ENCODE results near the gene HPCA.

HPCA gene

DNA sequence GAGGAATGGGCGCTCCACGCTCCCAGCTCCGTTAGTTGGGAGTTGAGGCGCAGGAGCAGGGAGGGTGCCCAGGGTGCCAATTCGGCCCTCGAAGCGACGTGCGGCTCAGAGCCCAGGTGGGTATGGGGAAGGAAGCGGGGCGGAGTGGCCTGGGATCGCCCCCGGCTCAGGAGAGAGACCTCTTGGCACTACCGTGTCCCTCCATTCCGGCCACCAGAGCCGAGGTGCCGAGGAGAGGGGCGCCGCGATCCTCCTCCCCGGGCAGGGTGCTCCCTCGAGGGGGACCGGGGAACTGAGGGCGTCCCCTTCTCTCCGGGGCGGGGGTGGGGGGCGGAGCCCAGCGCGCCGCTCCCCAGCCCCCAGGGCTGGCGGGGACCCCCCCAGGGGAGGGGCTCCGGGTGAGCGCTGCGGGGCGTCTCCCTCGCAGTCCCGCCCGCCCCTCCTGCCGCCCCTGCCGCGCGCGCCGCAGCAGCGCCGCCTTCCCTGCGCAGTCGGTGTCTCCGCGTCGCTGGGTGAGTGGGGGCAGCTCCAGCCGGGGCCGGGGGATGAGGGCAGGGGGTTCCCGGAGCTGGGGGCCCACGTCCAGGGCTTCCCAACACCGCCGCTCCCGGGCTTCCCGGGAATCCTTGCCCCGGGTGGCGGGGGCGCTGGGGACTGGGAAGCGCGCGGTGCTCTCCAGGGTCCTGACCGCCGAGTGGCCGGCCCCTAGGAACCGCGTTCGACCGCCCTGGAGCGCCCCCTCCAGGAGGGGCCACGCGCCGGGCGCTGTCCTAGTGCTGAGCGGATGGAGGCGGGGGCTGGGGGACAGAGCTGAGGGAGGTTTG is at the start of gene HPCA:
Gene HPCA (plus strand): TSS at position 488 of the 824 bp plus-strand sequence. CDS start 2,408 bp downstream, outside the sequence.
- Mint-ChIP-seq H3K27me3 (peaks cover 91% of the 10 kb centered on the region), H3K27ac (no peak within 1 kb of the TSS), H3K4me1 (ENCODE audit: low read depth) (peaks cover 8% of the 10 kb centered on the region), H3K9me3 (no peaks in the 10 kb centered on the region), H3K36me3 (ENCODE audit: low read depth) (no peaks in the 10 kb centered on the region), H3K4me3 (no peak within 1 kb of the TSS)
- intact Hi-C loops (cut with micrococcal nuclease) = no loop called here

DNA sequence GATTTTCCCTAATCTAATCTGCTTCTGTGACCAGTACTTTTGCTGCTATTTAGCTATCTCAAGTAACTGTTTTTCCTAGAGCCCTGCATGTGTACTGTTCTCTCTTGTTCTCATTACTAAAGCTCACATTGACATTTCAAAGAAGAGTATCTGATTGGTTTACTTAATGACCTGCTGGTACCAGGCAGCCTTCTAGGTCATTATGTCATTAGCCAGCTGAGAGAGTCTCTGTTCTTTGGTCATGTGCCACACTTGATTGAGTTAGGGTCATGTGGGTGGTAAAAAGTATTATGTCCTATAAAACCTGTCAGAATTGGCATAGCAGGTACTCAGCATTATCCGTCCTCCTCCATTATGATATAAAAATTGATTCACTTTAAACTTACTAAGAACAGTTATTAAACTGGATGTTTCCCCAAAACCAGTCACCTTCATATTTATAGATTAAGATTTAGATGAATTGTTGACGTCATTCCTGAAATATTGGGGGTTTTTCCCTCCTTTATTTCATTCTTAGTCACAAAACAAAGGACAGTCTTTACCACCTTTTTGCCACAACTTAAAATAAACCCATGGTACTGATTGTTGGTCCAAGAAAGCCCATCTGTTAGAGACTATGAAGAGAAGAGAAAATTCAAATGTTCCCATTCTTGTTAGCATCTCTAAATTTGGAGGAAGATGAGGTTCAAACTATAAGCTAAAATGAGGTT is 37.8 kb upstream of the HPCA start:
- H3K9me3 Mint-ChIP-seq = no peaks in the 10 kb centered on the region
- no peak overlapping the region for H3K27ac Mint-ChIP-seq
- H3K36me3 Mint-ChIP-seq (ENCODE audit: low read depth) = peaks cover 66% of the 10 kb centered on the region
- no peaks in the 10 kb centered on the region for H3K27me3 Mint-ChIP-seq
- no peaks in the 10 kb centered on the region for H3K4me1 Mint-ChIP-seq (ENCODE audit: low read depth)
- no peak overlapping the region for H3K4me3 Mint-ChIP-seq
- intact Hi-C loops (cut with micrococcal nuclease) = no loop called here

GRCh38 chr1:32855861-32856617 is 30.3 kb upstream of the HPCA start:
- Mint-ChIP-seq H3K27me3 (no peaks in the 10 kb centered on the region), H3K4me3 (no peak overlapping the region), H3K4me1 (ENCODE audit: low read depth) (no peaks in the 10 kb centered on the region), H3K27ac (no peak overlapping the region), H3K9me3 (no peaks in the 10 kb centered on the region), H3K36me3 (ENCODE audit: low read depth) (peaks cover 85% of the 10 kb centered on the region)
- intact Hi-C loops (cut with micrococcal nuclease) = no loop called here

DNA sequence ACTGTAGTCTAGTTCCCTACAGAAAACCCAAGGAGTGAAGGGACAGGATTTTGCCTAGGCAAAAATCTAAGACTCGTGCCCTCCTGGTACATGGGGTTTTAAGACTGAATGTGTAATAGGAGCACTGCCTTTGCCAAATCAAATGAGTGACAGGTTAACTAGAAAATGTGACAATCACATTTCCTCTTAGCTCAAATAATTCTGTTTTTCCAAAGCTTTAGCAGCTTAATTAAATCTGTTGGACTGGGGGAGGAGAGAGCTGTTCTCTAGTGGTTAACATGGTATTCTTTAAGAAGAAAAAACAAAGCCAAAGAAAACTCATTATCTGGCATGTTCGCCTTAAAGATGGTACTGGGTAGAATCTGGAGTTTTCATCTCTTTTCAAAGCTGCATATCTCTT is 28.2 kb upstream of the HPCA start:
- H3K4me1 Mint-ChIP-seq (ENCODE audit: low read depth) = peaks cover 8% of the 10 kb centered on the region
- no peak overlapping the region for H3K4me3 Mint-ChIP-seq
- no peaks in the 10 kb centered on the region for H3K9me3 Mint-ChIP-seq
- intact Hi-C loops (cut with micrococcal nuclease) = no loop called here
- no peaks in the 10 kb centered on the region for H3K27me3 Mint-ChIP-seq
- peaks cover 87% of the 10 kb centered on the region for H3K36me3 Mint-ChIP-seq (ENCODE audit: low read depth)
- no peak overlapping the region for H3K27ac Mint-ChIP-seq

DNA sequence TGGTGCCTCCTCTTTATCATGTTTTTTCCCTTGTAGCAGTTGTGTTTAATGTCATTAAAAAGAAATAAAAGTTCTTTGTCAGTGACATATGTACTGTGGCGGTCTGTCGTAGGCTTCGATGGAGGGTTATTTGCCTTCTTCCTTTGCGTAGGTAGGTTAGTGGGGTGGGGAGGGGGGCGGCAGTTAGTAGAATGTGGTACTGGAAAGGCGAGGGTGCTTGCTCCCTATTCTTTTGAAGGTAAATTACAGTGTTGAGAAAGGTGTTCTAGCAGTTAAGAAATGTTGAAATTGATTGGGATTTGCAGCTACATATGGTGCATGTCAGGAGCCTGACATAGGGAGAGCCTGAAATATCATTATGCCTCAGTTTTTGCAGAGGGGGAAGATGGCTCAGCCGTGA is 27.5 kb upstream of the HPCA start:
- Mint-ChIP-seq H3K4me3 (no peak overlapping the region), H3K27ac (no peak overlapping the region), H3K36me3 (ENCODE audit: low read depth) (peaks cover 86% of the 10 kb centered on the region), H3K27me3 (no peaks in the 10 kb centered on the region), H3K9me3 (no peaks in the 10 kb centered on the region), H3K4me1 (ENCODE audit: low read depth) (peaks cover 8% of the 10 kb centered on the region)
- intact Hi-C loops (cut with micrococcal nuclease) = no loop called here

DNA sequence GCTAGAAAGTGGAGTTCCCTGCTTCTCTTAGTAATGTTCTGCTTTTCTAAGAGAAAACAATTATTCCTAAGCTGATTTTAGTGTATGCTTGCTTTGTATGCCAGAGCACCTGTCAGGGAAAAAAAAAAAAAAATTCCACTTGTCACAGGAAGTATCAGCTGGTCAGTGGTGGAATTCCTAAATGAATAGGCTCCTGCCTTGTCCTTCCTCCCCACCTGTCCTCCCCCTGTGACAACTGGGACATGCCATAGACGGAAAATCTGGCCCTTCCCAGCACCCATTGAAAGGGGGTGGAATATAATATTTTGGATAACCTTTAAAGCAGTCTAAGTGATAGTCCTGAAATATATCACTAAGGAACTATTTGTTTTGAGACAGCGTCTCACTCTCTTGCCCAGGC is 26.4 kb upstream of the HPCA start:
- Mint-ChIP-seq H3K27me3 (no peaks in the 10 kb centered on the region), H3K36me3 (ENCODE audit: low read depth) (peaks cover 84% of the 10 kb centered on the region), H3K9me3 (no peaks in the 10 kb centered on the region), H3K4me1 (ENCODE audit: low read depth) (peaks cover 8% of the 10 kb centered on the region), H3K27ac (no peak overlapping the region), H3K4me3 (no peak overlapping the region)
- intact Hi-C loops (cut with micrococcal nuclease) = no loop called here

- intact Hi-C loops (cut with micrococcal nuclease) = no loop called here
- no peaks in the 10 kb centered on the region for H3K9me3 Mint-ChIP-seq
- H3K36me3 Mint-ChIP-seq (ENCODE audit: low read depth) = peaks cover 80% of the 10 kb centered on the region
Measured at GRCh38 chr1:32860566-32860965, 25.7 kb upstream of the HPCA start.

DNA sequence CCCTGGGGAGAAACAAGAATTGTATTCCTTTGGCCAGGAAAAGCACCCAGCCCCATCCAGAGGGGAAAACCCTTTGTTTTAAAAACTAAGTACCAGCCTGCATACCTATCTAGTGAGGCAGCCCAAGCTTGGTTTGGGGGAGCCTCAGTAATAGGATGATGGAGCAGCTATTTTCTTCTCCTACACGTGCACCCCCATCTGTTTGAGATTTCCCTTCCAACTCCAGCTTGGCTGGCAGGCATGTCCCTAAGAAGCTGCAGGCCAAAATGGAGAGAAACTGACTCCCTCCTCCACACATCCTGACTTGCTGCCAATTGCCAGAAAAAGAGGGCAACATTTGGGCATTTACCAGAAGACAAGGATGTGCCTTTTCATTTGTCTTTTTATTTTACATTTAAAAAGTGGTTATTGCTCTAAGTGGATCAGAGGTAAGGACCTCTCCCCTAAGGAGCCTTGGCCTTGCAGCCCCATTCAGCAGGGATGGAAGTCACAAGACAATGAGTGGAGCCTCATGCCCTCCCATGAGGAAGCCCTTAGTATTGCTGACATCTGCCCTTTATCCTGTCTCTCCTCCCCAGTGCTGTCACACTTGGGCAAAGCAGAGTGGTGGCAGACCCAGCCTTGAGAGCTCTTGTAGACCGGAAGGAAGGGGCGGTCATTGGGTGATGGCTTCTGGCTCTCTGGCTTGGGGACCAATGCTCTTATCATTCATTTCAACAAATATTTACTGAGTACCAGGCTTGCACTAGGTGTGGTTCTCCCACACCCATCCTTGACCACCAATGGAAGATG is 24.2 kb upstream of the HPCA start:
- H3K27me3 Mint-ChIP-seq = no peaks in the 10 kb centered on the region
- H3K4me1 Mint-ChIP-seq (ENCODE audit: low read depth) = peaks cover 8% of the 10 kb centered on the region
- no peak overlapping the region for H3K27ac Mint-ChIP-seq
- H3K36me3 Mint-ChIP-seq (ENCODE audit: low read depth) = peaks cover 65% of the 10 kb centered on the region
- H3K9me3 Mint-ChIP-seq = no peaks in the 10 kb centered on the region
- intact Hi-C loops (cut with micrococcal nuclease) = no loop called here
- no peak overlapping the region for H3K4me3 Mint-ChIP-seq

More at GRCh38 chr1:32860566-32860965, 25.7 kb upstream of the HPCA start:
- no peak overlapping the region for H3K4me3 Mint-ChIP-seq
- peaks cover 8% of the 10 kb centered on the region for H3K4me1 Mint-ChIP-seq (ENCODE audit: low read depth)
- H3K27me3 Mint-ChIP-seq = no peaks in the 10 kb centered on the region
- H3K27ac Mint-ChIP-seq = no peak overlapping the region

DNA sequence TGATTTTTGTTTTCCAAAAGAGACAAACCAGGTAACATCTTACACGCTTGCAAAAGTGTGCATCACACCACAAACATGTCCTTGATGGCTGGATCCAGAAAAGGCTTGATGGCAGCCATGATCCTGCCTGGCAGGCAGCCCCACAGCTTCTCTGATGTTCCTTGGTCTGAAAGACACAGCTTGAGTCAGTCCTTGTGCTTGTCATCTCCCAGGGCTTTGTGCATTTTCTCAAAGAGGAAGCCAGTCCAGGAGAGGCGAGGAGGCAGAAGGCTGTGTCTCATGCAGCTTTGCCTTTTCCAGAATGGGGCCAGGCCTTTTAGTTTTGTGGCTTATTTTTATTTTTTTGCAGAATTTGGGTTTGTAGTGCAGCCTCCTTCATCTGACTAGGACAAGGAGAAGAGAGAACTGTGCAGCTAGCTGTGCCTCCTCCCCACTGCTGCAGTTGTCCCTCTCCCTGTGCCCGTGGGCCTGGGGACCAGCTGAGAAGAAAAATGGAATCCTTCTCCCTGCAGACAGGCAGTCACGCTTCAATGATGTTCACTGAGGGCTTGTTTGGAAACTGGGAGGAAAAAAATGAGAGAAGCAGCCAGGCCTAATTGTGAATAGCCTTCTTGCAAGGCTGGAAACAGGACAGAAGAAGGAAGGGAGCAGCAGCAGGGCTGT is 22.9 kb upstream of the HPCA start:
- peaks cover 52% of the 10 kb centered on the region for H3K36me3 Mint-ChIP-seq (ENCODE audit: low read depth)
- no peaks in the 10 kb centered on the region for H3K27me3 Mint-ChIP-seq
- peaks cover 8% of the 10 kb centered on the region for H3K4me1 Mint-ChIP-seq (ENCODE audit: low read depth)
- no peaks in the 10 kb centered on the region for H3K9me3 Mint-ChIP-seq
- intact Hi-C loops (cut with micrococcal nuclease) = no loop called here
- H3K4me3 Mint-ChIP-seq = no peak overlapping the region
- H3K27ac Mint-ChIP-seq = no peak overlapping the region

- Mint-ChIP-seq H3K27me3 (peaks cover 4% of the 10 kb centered on the region), H3K4me1 (ENCODE audit: low read depth) (peaks cover 8% of the 10 kb centered on the region), H3K4me3 (no peak overlapping the region), H3K27ac (no peak overlapping the region), H3K36me3 (ENCODE audit: low read depth) (peaks cover 47% of the 10 kb centered on the region), H3K9me3 (no peaks in the 10 kb centered on the region)
- intact Hi-C loops (cut with micrococcal nuclease) = no loop called here
Measured at GRCh38 chr1:32863881-32864245, 22.4 kb upstream of the HPCA start.

DNA sequence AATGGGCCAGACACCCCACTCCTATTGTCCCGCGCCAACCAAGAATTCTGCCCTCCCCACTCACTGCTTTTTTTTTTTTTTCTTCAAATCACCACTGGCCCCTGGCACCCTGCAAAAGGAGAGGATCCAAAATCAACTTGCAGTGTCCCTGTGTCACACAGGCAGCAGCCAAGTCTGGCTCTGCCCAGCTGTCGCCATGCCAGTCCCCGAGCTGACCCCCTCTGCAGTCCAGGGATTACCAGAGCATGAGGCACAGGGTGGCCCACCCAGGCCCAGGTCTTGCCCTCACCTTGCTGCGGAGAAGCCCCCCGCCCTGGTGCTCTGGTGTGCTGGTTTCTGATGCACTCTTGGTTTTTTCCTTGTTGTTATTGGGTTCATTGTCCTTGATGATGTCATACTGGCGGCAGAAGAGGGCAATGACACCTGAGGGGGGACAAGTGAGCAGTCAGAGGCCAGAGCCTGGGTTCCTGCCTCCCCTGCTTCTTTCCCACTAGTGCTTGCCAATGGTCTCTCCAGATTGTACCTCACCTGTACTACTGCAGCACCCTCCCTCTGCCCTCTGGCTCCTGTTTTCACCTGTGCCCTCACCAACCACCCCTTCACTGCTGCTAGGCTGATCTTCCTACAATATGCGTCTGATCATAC is 21.8 kb upstream of the HPCA start:
- Mint-ChIP-seq H3K9me3 (no peaks in the 10 kb centered on the region), H3K4me1 (ENCODE audit: low read depth) (peaks cover 8% of the 10 kb centered on the region), H3K4me3 (no peak overlapping the region), H3K27me3 (peaks cover 10% of the 10 kb centered on the region), H3K27ac (no peak overlapping the region), H3K36me3 (ENCODE audit: low read depth) (peaks cover 44% of the 10 kb centered on the region)
- intact Hi-C loops (cut with micrococcal nuclease) = no loop called here

DNA sequence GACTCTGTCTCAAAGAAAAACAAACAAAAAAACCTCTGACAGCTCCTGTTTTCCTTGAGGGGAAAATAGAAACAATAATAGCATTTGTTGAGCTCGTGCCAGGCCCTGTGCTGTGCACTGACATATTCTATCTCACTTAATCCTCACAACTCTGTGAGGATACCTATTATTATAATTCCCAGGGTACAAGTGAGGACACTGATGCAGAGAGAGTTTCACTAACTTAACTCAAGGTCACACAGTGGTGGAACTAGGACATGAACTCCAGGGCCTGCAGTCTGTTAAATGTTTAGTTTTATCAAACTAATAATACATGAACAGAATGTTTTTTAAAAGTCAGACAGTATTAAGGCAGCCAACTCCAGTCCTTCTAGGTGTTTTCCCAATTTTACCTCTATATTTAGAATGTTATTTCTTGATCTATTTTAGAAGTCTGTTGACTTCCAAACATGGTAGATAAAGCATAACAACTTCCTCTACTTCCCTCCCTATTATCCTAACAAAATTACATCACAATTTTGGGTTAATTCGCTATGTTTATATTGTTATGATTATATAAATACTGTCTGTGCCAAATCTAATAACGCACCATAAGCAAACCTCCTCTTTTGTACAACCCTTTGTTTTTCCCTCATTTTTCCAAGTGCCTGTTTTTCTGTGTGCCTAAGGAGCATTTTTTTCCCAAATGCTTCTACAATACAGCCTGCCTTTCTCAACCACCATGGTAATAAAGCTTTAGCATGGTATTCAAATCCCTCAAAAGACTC is 20.5 kb upstream of the HPCA start:
- Mint-ChIP-seq H3K27ac (no peak overlapping the region), H3K4me1 (ENCODE audit: low read depth) (peaks cover 13% of the 10 kb centered on the region), H3K36me3 (ENCODE audit: low read depth) (peaks cover 35% of the 10 kb centered on the region), H3K9me3 (no peaks in the 10 kb centered on the region), H3K27me3 (peaks cover 19% of the 10 kb centered on the region), H3K4me3 (no peak overlapping the region)
- intact Hi-C loops (cut with micrococcal nuclease) = no loop called here

All from dendritic cell treated with granulocyte-macrophage colony-stimulating factor and Interleukin-4, amounts not matched to agents 40 ng/mL and 50 ng/mL, for 4 days (primary cell).